Panc1 (cell line): ENCODE measurements around the gene DAGLA.

Source experiments
- CTCF ChIP-seq: fragments of 450-650 bp; IDR thresholded peaks from 2 replicates; pipeline ENCODE4 v1.5.1; 2017; ENCODE audit warnings: mild to moderate bottlenecking
- POLR2AphosphoS5 ChIP-seq: IDR thresholded peaks from 2 replicates; pipeline ENCODE4 v1.6.1; 2012; ENCODE audit warnings: mild to moderate bottlenecking, low read depth, low read length, moderate library complexity
- SIN3A ChIP-seq: IDR thresholded peaks from 2 replicates; pipeline ENCODE4 v1.6.1; 2012; ENCODE audit warnings: low read depth, mild to moderate bottlenecking, low read length, moderate library complexity, borderline replicate concordance; ENCODE audit not compliant: insufficient read depth
- TF ChIP-seq, protein P1 (sequence below), 2 experiments: IDR thresholded peaks; 2 replicates each; pipeline ENCODE4 v1.6.1; 2011 to 2012; ENCODE audit warnings: low read depth in 2 of 2, control low read depth in 1 of 2, low read length in 1 of 2, mild to moderate bottlenecking in 1 of 2, moderate library complexity in 1 of 2; ENCODE audit not compliant: insufficient read depth in 1 of 2

GRCh38 chr11:61639816-61640443 is 40.3 kb upstream of the DAGLA start:
- TF ChIP-seq POLR2AphosphoS5 (no peak), CTCF (no peak), SIN3A (no peak)
- TF ChIP-seq, protein P1, sequence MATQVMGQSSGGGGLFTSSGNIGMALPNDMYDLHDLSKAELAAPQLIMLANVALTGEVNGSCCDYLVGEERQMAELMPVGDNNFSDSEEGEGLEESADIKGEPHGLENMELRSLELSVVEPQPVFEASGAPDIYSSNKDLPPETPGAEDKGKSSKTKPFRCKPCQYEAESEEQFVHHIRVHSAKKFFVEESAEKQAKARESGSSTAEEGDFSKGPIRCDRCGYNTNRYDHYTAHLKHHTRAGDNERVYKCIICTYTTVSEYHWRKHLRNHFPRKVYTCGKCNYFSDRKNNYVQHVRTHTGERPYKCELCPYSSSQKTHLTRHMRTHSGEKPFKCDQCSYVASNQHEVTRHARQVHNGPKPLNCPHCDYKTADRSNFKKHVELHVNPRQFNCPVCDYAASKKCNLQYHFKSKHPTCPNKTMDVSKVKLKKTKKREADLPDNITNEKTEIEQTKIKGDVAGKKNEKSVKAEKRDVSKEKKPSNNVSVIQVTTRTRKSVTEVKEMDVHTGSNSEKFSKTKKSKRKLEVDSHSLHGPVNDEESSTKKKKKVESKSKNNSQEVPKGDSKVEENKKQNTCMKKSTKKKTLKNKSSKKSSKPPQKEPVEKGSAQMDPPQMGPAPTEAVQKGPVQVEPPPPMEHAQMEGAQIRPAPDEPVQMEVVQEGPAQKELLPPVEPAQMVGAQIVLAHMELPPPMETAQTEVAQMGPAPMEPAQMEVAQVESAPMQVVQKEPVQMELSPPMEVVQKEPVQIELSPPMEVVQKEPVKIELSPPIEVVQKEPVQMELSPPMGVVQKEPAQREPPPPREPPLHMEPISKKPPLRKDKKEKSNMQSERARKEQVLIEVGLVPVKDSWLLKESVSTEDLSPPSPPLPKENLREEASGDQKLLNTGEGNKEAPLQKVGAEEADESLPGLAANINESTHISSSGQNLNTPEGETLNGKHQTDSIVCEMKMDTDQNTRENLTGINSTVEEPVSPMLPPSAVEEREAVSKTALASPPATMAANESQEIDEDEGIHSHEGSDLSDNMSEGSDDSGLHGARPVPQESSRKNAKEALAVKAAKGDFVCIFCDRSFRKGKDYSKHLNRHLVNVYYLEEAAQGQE (IDR thresholded peaks at IDR 0.05; ENCODE audit: insufficient read depth in 1 of 2, low read depth in 2 of 2, low read length in 1 of 2): no peak
